GM12878 (cell line): Measurements from ENCODE around the gene SYNGAP1.

Source experiments
- CEBPZ ChIP-seq: fragments of 150-350 bp; IDR thresholded peaks from 2 replicates; pipeline ENCODE4 v1.6.1; 2016; ENCODE audit warnings: low read depth, low read length
- CTCF ChIP-seq, 3 experiments: IDR thresholded peaks in 2 of 3; conservative IDR thresholded peaks in 1 of 3; 2 replicates each; pipeline ENCODE4 v1.5.1; 2011; ENCODE audit warnings: low read depth in 3 of 3, low read length in 3 of 3, mild to moderate bottlenecking in 3 of 3, control low read depth in 2 of 3, moderate library complexity in 2 of 3, inconsistent platforms in 1 of 3, mixed read lengths in 1 of 3; ENCODE audit not compliant: control insufficient read depth in 2 of 3, insufficient read depth in 1 of 3; ENCODE audit errors: extremely low read depth in 1 of 3
- EP300 ChIP-seq, 2 experiments: fragments of 150-350 bp in 1 of 2; IDR thresholded peaks; 2 replicates each; pipeline ENCODE4 v1.6.1; 2011 to 2012; ENCODE audit warnings: low read depth in 2 of 2, low read length in 2 of 2, borderline replicate concordance in 1 of 2, improper control_type of control experiment in 1 of 2, inconsistent platforms in 1 of 2; ENCODE audit not compliant: control insufficient read depth in 1 of 2
- EZH2 ChIP-seq: IDR thresholded peaks from 2 replicates; pipeline ENCODE4 v1.6.1; 2012; ENCODE audit warnings: low read depth, mild to moderate bottlenecking, control low read depth, inconsistent platforms, low read length, borderline replicate concordance; ENCODE audit not compliant: control insufficient read depth
- FOXM1 ChIP-seq: IDR thresholded peaks from 2 replicates; pipeline ENCODE4 v1.6.1; 2012; ENCODE audit warnings: low read depth, mild to moderate bottlenecking, inconsistent platforms, low read length, moderate library complexity
- HDAC2 ChIP-seq: fragments of 200-600 bp; sonication (generic); IDR thresholded peaks from 2 replicates; pipeline ENCODE4 v1.6.1; 2017
- HDAC6 ChIP-seq: fragments of 200-600 bp; sonication (generic); IDR thresholded peaks from one replicate; pipeline ENCODE4 v1.8.0; 2017; ENCODE audit warnings: antibody characterized with exemption; ENCODE audit not compliant: unreplicated experiment
- NBN ChIP-seq: fragments of 450-650 bp; IDR thresholded peaks from 2 replicates; pipeline ENCODE4 v1.6.1; 2016
- PBX3 ChIP-seq: IDR thresholded peaks from 2 replicates; pipeline ENCODE4 v1.6.1; 2011; ENCODE audit warnings: mild to moderate bottlenecking, low read depth, low read length, moderate library complexity; ENCODE audit not compliant: insufficient replicate concordance
- POLR2AphosphoS2 ChIP-seq: IDR thresholded peaks from 2 replicates; pipeline ENCODE4 v1.6.1; 2011; ENCODE audit warnings: low read depth, mild to moderate bottlenecking, low read length, improper control_type of control experiment, moderate library complexity
- POLR2AphosphoS5 ChIP-seq: IDR thresholded peaks from 2 replicates; pipeline ENCODE4 v1.6.1; 2011; ENCODE audit warnings: mild to moderate bottlenecking, low read length, inconsistent platforms
- RAD21 ChIP-seq: IDR thresholded peaks from 2 replicates; pipeline ENCODE4 v1.6.1; 2011; ENCODE audit warnings: mild to moderate bottlenecking, low read depth, low read length, moderate library complexity; ENCODE audit not compliant: insufficient read depth
- RBBP5 ChIP-seq: fragments of 200-600 bp; sonication (generic); conservative IDR thresholded peaks from 2 replicates; pipeline ENCODE4 v1.6.1; 2016
- SMAD1 ChIP-seq: fragments of 450-650 bp; IDR thresholded peaks from 2 replicates; pipeline ENCODE4 v1.6.1; 2018; ENCODE audit warnings: mild to moderate bottlenecking, low read depth; ENCODE audit not compliant: partially characterized antibody

GRCh38 chr6:33429750-33430052, 9.8 kb downstream of the SYNGAP1 start:
- TF ChIP-seq HDAC6, result no peak
- no peak for TF ChIP-seq CEBPZ
- TF ChIP-seq FOXM1, result no peak
- no peak for TF ChIP-seq SMAD1
- TF ChIP-seq CTCF (IDR thresholded peaks at IDR 0.05 in 2 of 3, conservative IDR thresholded peaks at IDR 0.05 in 1 of 3; ENCODE audit: control insufficient read depth in 2 of 3, extremely low read depth in 1 of 3, insufficient read depth in 1 of 3, low read depth in 3 of 3, low read length in 3 of 3), result no peak
- no peak for TF ChIP-seq RBBP5
- no peak for TF ChIP-seq RAD21
- no peak for TF ChIP-seq EP300 (IDR thresholded peaks at IDR 0.05; ENCODE audit: borderline replicate concordance in 1 of 2, control insufficient read depth in 1 of 2, low read depth in 2 of 2, low read length in 2 of 2)
- TF ChIP-seq POLR2AphosphoS2, result no peak
- no peak for TF ChIP-seq NBN
- no peak for TF ChIP-seq EZH2
- TF ChIP-seq HDAC2, result no peak
- no peak for TF ChIP-seq PBX3
- no peak for TF ChIP-seq POLR2AphosphoS5
